Nephron (organoid): ENCODE results near the gene UNC5B.
A peak's percentile ranks its signal among the peaks of the same experiment; 100 is the strongest.

ENCODE experiments used
- H3K27ac Mint-ChIP-seq, 3 experiments: 2 replicates each; pipeline ENCODE4 v1.8.0; 2020; ENCODE audit warnings: mixed read lengths in 3 of 3, mild to moderate bottlenecking in 2 of 3, moderate library complexity in 1 of 3
- H3K27me3 Mint-ChIP-seq: 2 replicates; pipeline ENCODE4 v1.8.0; 2021; ENCODE audit warnings: low read depth, mild to moderate bottlenecking, moderate library complexity, mixed read lengths
- H3K36me3 Mint-ChIP-seq: 2 replicates; pipeline ENCODE4 v1.8.0; 2020; ENCODE audit warnings: low read depth, mixed read lengths
- H3K4me1 Mint-ChIP-seq: 2 replicates; pipeline ENCODE4 v1.8.0; 2020; ENCODE audit warnings: mixed read lengths
- H3K4me3 Mint-ChIP-seq, 3 experiments: 2 replicates each; pipeline ENCODE4 v1.8.0; 2020; ENCODE audit warnings: mild to moderate bottlenecking in 3 of 3, mixed read lengths in 3 of 3, moderate library complexity in 2 of 3
- H3K9me3 Mint-ChIP-seq: 2 replicates; pipeline ENCODE4 v1.8.0; 2020; ENCODE audit warnings: mixed read lengths
- TF ChIP-seq, protein P1 (sequence below), 3 experiments: fragments of 200-600 bp; sonication (generic); IDR thresholded peaks; one replicate each; pipeline ENCODE4 v1.5.0; 2021; ENCODE audit warnings: antibody characterized with exemption in 3 of 3; ENCODE audit not compliant: unreplicated experiment in 3 of 3

The UNC5B gene

GRCh38 chr10:71245420-71246325, 33.3 kb downstream of the UNC5B start:
- Mint-ChIP-seq H3K27me3 (peaks cover 10% of the 10 kb centered on the region), H3K27ac (peak overlapping the region; percentile 97 to 98 (median 97)), H3K36me3 (no peaks in the 10 kb centered on the region), H3K9me3 (no peaks in the 10 kb centered on the region), H3K4me3 (peak overlapping the region in 2 of 3 experiments; percentile 56 to 69), H3K4me1 (peaks cover 71% of the 10 kb centered on the region)
- TF ChIP-seq, protein P1, sequence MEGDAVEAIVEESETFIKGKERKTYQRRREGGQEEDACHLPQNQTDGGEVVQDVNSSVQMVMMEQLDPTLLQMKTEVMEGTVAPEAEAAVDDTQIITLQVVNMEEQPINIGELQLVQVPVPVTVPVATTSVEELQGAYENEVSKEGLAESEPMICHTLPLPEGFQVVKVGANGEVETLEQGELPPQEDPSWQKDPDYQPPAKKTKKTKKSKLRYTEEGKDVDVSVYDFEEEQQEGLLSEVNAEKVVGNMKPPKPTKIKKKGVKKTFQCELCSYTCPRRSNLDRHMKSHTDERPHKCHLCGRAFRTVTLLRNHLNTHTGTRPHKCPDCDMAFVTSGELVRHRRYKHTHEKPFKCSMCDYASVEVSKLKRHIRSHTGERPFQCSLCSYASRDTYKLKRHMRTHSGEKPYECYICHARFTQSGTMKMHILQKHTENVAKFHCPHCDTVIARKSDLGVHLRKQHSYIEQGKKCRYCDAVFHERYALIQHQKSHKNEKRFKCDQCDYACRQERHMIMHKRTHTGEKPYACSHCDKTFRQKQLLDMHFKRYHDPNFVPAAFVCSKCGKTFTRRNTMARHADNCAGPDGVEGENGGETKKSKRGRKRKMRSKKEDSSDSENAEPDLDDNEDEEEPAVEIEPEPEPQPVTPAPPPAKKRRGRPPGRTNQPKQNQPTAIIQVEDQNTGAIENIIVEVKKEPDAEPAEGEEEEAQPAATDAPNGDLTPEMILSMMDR (IDR thresholded peaks at IDR 0.05; ENCODE audit: unreplicated experiment in 3 of 3) = no peak

GRCh38 chr10:71246591-71247413, 34.4 kb downstream of the UNC5B start:
- H3K27me3 Mint-ChIP-seq = peaks cover 10% of the 10 kb centered on the region
- TF ChIP-seq, protein P1 (IDR thresholded peaks at IDR 0.05; ENCODE audit: unreplicated experiment in 3 of 3) = no peak

DNA sequence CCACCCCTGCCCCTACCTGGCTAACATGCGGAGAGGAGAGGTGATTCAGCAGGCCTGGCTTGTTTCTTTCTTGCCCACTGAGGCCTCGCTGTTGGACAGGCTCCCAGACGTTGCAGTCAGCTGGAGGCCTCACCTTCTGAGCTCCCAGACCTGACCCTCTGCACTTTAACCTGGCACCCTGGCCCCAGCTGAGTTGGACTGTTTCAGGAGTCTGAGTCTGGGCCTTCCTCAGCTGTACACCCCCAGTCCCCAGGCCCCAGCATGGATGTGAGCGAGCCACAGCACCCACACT, 35.0 kb downstream of the UNC5B start:
- Mint-ChIP-seq H3K9me3 (no peaks in the 10 kb centered on the region), H3K27ac (peak overlapping the region in 1 of 3 experiments; percentile 97), H3K36me3 (no peaks in the 10 kb centered on the region), H3K4me1 (peaks cover 71% of the 10 kb centered on the region), H3K4me3 (no peak overlapping the region), H3K27me3 (peaks cover 13% of the 10 kb centered on the region)
- TF ChIP-seq, protein P1 (IDR thresholded peaks at IDR 0.05; ENCODE audit: unreplicated experiment in 3 of 3) = no peak

More at GRCh38 chr10:71246591-71247413, 34.4 kb downstream of the UNC5B start:
- Mint-ChIP-seq H3K4me3 (no peak overlapping the region), H3K27ac (peak overlapping the region; percentile 97 to 98 (median 97)), H3K9me3 (no peaks in the 10 kb centered on the region), H3K4me1 (peaks cover 71% of the 10 kb centered on the region), H3K36me3 (no peaks in the 10 kb centered on the region)

GRCh38 chr10:71247804-71248203, 35.4 kb downstream of the UNC5B start:
- TF ChIP-seq, protein P1 (IDR thresholded peaks at IDR 0.05; ENCODE audit: unreplicated experiment in 3 of 3) = no peak
- Mint-ChIP-seq H3K9me3 (no peaks in the 10 kb centered on the region), H3K27ac (peak overlapping the region; percentile 13 to 97 (median 66)), H3K27me3 (peaks cover 13% of the 10 kb centered on the region), H3K4me1 (peaks cover 72% of the 10 kb centered on the region), H3K4me3 (no peak overlapping the region), H3K36me3 (no peaks in the 10 kb centered on the region)

DNA sequence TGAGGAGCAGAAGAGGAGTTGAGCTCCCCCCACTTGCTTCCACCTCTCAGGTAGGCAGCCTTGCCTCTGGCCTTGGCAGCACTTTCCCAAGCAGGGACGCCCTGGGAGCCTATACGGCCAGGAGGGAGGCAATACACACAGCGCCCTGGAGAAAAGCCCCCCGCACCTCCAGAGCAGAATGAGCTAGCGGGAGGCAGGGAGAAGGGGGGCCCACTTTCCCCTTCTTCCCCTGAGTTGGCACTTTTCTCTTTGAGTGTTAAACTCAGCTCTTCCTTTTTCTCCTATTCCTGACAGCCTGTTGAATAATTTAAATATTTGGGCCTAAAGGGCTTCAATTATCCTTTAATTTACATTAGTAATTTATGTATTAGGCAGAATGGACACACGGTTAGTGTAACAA, 35.8 kb downstream of the UNC5B start:
- Mint-ChIP-seq H3K4me3 (peak overlapping the region in 1 of 3 experiments; percentile 9), H3K27me3 (peaks cover 13% of the 10 kb centered on the region), H3K4me1 (peaks cover 72% of the 10 kb centered on the region), H3K27ac (peak overlapping the region; percentile 13 to 97 (median 66)), H3K9me3 (no peaks in the 10 kb centered on the region), H3K36me3 (no peaks in the 10 kb centered on the region)
- TF ChIP-seq, protein P1 (IDR thresholded peaks at IDR 0.05; ENCODE audit: unreplicated experiment in 3 of 3) = no peak
